ENCODE measurements around the gene ELMO1. TPM values are rescaled to one million over a fixed set of nuclear protein-coding genes. Genes with fewer than 3 reads are reported as not detected.

ELMO1 gene
- total RNA-seq, 1 donor from 2014 or later = 132 TPM

DNA sequence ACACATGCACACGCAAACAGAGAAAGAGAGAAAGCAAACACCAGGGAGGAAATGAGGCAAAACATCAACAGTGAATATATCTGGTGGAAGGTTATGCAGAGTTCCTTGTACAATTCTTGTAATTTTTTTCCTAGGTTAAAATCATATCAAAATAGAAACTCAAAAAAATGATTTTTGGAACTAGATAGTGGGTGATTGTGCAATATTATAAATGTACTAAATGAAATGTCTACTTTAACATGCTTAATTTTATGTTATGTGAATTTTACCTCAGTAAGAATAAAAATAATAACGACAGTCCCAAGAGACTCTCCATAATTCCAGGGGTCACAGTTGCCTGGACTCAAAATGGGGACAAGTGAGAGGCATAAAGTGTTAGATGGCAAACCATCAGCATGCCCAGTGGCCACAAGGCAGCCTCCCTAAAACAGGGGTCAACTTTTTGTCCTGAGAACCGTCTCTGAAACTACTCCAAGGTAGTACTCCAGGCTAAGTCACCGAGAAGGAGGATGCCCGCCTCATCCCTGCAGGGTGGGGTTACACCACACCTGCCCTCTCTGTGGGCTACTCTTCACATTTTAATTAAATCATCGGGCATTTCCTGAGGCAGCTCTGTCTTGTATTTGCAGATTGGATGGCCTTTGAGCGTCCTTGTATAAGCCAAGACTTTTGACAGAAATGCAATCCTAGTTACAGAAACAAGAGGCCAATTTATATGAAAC, 267.7 kb downstream of the ELMO1 start:
- H3K36me3 Mint-ChIP-seq (ENCODE audit: low read depth) = peaks cover 44% of the 10 kb centered on the region
- ChIA-PET POLR2A (no interaction called here), CTCF (interaction anchor here (0.8 to 4.1 kb wide), 9 partner anchors 9 to 740 kb away, joined by 3 to 86 read pairs (median 17); no protein-coding TSS in a partner anchor)
- DNase-seq (no peak), ATAC-seq (ENCODE audit: low read depth) (no peak)
- intact Hi-C loops (cut with micrococcal nuclease) = loop anchor here (5.0 kb wide), 1 partner anchor 1194 kb away; no protein-coding TSS in a partner anchor
- H3K4me3 Mint-ChIP-seq = no peak overlapping the region
- H3K27me3 Mint-ChIP-seq = no peaks in the 10 kb centered on the region
- H3K4me1 Mint-ChIP-seq = no peaks in the 10 kb centered on the region
- no peaks in the 10 kb centered on the region for H3K9me3 Mint-ChIP-seq
- TF ChIP-seq, protein P1, sequence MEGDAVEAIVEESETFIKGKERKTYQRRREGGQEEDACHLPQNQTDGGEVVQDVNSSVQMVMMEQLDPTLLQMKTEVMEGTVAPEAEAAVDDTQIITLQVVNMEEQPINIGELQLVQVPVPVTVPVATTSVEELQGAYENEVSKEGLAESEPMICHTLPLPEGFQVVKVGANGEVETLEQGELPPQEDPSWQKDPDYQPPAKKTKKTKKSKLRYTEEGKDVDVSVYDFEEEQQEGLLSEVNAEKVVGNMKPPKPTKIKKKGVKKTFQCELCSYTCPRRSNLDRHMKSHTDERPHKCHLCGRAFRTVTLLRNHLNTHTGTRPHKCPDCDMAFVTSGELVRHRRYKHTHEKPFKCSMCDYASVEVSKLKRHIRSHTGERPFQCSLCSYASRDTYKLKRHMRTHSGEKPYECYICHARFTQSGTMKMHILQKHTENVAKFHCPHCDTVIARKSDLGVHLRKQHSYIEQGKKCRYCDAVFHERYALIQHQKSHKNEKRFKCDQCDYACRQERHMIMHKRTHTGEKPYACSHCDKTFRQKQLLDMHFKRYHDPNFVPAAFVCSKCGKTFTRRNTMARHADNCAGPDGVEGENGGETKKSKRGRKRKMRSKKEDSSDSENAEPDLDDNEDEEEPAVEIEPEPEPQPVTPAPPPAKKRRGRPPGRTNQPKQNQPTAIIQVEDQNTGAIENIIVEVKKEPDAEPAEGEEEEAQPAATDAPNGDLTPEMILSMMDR (IDR thresholded peaks at IDR 0.05) = no peak
- H3K27ac Mint-ChIP-seq = no peak overlapping the region

DNA sequence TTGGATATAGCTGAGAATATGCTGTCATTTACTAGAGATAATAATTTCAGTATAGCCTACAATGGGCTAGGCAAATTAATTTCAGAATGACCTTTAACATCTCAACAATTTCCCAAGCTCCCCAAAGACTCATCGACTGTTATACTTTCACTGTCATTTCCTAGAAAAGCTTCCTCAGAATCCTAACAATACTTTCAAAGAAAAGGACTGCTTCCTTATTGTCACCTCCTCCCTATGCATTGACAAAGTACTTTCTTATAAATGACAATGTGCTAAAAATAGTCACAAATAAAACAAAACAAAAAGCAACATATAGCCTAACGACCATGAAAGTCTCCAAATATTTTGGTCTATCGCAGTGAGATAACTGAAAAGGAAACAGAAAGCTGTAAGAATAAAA, 272.6 kb downstream of the ELMO1 start:
- TF ChIP-seq, protein P1 (IDR thresholded peaks at IDR 0.05) = no peak
- Mint-ChIP-seq H3K27me3 (no peaks in the 10 kb centered on the region), H3K4me3 (no peak overlapping the region), H3K4me1 (no peaks in the 10 kb centered on the region), H3K36me3 (ENCODE audit: low read depth) (peaks cover 63% of the 10 kb centered on the region), H3K27ac (no peak overlapping the region), H3K9me3 (no peaks in the 10 kb centered on the region)
- CTCF ChIA-PET = interaction anchor here (1.6 to 1.8 kb wide), 2 partner anchors 22 to 688 kb away, joined by 3 to 6 read pairs; no protein-coding TSS in a partner anchor
- POLR2A ChIA-PET = no interaction called here
- no peak for ATAC-seq (ENCODE audit: low read depth)
- intact Hi-C loops (cut with micrococcal nuclease) = no loop called here
- DNase-seq = no peak

DNA sequence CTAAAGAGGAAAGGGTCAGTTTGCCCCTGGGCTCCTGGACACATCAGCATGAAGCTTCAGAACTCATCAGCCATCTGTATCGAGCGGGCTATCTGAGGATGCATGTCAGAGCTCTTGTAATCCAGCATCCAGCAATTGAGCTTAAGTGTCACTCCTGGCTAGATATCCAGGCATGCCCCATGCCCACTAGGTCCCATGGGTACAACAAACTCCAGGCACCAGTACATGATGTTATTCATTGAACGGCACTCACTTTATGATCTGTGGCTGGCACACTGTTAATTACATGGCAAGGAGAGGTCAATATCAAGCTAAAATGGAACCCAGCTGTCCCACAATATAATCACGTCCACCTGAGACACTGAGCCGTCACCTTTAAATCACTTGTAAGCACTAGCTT, 274.2 kb downstream of the ELMO1 start:
- H3K4me1 Mint-ChIP-seq = no peaks in the 10 kb centered on the region
- no peak overlapping the region for H3K4me3 Mint-ChIP-seq
- TF ChIP-seq, protein P1 (IDR thresholded peaks at IDR 0.05) = no peak
- no peaks in the 10 kb centered on the region for H3K27me3 Mint-ChIP-seq
- POLR2A ChIA-PET = no interaction called here
- CTCF ChIA-PET = interaction anchor here (1.0 kb wide), 1 partner anchor 682 kb away, joined by 3 read pairs; no protein-coding TSS in a partner anchor
- peaks cover 63% of the 10 kb centered on the region for H3K36me3 Mint-ChIP-seq (ENCODE audit: low read depth)
- intact Hi-C loops (cut with micrococcal nuclease) = no loop called here
- H3K9me3 Mint-ChIP-seq = no peaks in the 10 kb centered on the region
- no peak overlapping the region for H3K27ac Mint-ChIP-seq
- DNase-seq (no peak), ATAC-seq (ENCODE audit: low read depth) (no peak)

DNA sequence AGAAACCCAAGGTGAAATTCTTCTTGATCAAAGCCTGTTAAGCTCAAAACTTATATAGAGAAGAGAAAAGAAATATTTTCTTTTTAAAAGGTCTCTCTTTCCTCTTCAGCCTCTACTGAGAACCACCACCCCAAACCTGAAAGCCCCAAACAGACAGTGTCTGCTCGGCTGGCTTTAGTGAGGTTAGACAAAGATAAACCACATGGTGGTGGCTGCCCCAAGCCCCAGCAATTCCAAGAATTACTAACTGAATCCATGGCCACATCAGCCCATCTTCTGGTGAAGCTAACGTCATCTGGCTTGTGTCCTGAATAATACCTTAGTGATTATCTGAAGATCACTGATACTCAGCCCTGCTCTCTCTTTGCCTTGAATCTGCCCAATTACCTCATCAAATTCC, 275.0 kb downstream of the ELMO1 start:
- DNase-seq = no peak
- TF ChIP-seq, protein P1 (IDR thresholded peaks at IDR 0.05) = no peak
- no peaks in the 10 kb centered on the region for H3K4me1 Mint-ChIP-seq
- H3K9me3 Mint-ChIP-seq = no peaks in the 10 kb centered on the region
- POLR2A ChIA-PET = no interaction called here
- no peaks in the 10 kb centered on the region for H3K27me3 Mint-ChIP-seq
- CTCF ChIA-PET = no interaction called here
- H3K27ac Mint-ChIP-seq = no peak overlapping the region
- H3K4me3 Mint-ChIP-seq = no peak overlapping the region
- no peak for ATAC-seq (ENCODE audit: low read depth)
- peaks cover 61% of the 10 kb centered on the region for H3K36me3 Mint-ChIP-seq (ENCODE audit: low read depth)
- intact Hi-C loops (cut with micrococcal nuclease) = no loop called here

DNA sequence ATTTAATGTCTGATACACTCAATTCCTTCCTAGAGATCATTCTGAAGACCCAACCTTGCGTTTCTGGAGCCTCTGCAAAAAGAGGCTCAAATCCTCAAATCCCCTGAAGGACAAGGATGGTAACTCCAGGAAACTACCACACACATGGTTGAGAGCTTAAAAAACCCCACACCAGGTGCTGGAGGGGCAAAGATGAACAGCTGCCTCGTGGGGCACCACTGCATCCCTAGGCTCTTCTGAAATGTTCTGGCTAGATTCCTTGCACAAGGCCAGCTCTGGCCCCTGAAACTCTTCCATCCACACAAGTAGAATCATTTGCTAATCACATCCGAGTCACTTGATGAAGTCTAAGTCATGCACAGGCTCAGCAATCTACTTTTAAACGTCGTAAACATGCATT, 286.6 kb downstream of the ELMO1 start:
- H3K9me3 Mint-ChIP-seq = peaks cover 2% of the 10 kb centered on the region

More for the DNA sequence above, 286.6 kb downstream of the ELMO1 start:
- H3K4me3 Mint-ChIP-seq = no peak overlapping the region
- POLR2A ChIA-PET = no interaction called here
- intact Hi-C loops (cut with micrococcal nuclease) = no loop called here
- CTCF ChIA-PET = no interaction called here
- H3K27ac Mint-ChIP-seq = no peak overlapping the region
- ATAC-seq (ENCODE audit: low read depth) = no peak
- H3K4me1 Mint-ChIP-seq = no peaks in the 10 kb centered on the region
- no peaks in the 10 kb centered on the region for H3K27me3 Mint-ChIP-seq
- H3K36me3 Mint-ChIP-seq (ENCODE audit: low read depth) = peaks cover 29% of the 10 kb centered on the region
- DNase-seq = no peak
- TF ChIP-seq, protein P1 (IDR thresholded peaks at IDR 0.05) = no peak

All from activated B cell treated with CpG ODN at 0.5 μM for 24 hours (primary cell).